GM21825 (cell line): ENCODE results near the gene GPR146.
"Not testable (repeated sequence)": the region's sequence is repeated elsewhere in the genome, so short reads cannot be mapped to it uniquely, and the experiment has no call there.

ENCODE experiments used
- ATAC-seq: cut with Tn5 transposase; IDR thresholded peaks from one replicate; pipeline ENCODE4 v1.9.1; 2021; ENCODE audit warnings: mild to moderate bottlenecking, moderate library complexity; ENCODE audit not compliant: unreplicated experiment

The GPR146 gene

DNA sequence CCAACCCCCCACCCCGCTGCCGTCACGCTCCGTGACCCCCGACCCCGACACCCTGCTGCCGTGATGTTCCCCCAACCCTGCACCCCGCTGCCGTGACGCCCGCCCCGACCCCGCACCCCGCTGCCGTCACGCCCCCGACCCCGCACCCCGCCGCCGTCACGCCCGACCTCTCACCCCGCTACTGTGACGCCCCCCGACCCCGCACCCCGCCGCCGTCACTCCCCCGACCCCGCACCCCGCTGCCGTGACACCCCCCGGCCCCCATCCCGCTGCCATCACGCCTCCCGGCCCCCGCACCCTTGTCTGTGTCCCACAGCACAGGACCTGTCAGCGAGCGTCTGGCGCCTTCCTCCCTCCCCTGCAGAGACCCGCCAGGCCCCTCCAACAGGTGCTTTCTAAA, 29.7 kb downstream of the GPR146 start:
- not testable (repeated sequence) for ATAC-seq

GRCh38 chr7:1074593-1075431, 30.5 kb downstream of the GPR146 start:
- no peak for ATAC-seq

DNA sequence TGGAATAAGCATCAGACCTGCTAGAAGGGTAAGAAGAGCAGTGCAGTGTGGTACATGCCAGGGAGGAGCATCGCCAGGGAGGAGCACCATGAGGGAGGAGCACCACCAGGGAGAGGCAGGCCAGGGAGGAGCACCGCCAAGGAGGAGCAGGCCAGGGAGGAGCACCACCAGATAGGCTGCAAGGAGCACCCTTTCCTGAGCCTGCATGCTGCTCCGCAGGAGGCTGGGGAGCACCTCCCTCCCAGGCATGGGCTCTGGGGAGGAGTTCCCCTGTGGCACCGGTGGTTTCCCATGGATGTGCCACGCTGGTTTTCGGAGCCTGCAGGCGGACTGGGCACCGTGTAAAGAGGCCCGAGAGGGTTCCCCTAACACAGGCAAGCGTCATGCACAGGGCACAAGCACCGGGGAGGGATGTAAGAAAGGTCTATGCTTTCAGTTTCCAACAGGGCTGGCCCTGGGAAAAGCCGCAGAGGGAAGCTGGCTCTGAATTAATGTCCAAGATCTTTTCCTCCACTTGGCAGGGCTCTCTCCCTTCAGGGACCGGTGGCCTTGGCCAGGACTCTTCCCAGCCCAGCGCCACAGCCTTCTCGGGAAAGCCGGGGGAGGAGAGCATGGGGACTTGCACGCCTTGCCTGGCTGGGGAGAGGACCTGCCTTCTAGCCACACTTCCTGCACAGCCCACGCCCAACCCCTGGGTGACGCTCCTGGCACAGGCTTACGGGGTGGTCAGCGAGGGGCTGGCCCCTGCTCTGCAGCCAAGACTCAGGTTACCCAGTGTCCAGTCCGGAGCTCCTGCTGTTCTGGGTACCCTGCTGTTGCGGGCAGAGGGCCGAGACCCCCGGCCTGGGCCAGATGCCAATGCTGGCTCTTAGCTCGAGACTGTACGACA, 32.1 kb downstream of the GPR146 start:
- no peak for ATAC-seq

DNA sequence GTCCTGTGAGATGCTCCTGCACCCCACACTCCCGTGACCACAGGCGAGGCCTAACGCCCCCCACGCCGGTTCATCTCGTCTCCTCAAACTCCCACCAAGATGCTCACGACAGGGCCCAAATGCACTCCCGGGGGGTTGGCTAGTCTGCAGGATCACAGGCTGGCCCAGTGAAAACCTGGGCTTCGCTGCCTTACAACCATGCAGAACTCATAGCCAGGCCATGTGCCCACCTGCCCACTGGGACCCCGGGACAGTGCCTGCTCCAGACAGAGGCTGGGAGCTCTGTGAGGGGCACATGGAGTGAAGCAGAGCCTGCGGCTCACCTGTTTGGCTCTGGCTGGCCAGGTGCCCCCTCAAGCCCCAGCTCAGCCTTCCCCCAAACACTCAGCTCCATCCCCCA, 34.2 kb downstream of the GPR146 start:
- ATAC-seq: no peak

- no peak for ATAC-seq
Observed at GRCh38 chr7:1078985-1079384, 34.6 kb downstream of the GPR146 start.

DNA sequence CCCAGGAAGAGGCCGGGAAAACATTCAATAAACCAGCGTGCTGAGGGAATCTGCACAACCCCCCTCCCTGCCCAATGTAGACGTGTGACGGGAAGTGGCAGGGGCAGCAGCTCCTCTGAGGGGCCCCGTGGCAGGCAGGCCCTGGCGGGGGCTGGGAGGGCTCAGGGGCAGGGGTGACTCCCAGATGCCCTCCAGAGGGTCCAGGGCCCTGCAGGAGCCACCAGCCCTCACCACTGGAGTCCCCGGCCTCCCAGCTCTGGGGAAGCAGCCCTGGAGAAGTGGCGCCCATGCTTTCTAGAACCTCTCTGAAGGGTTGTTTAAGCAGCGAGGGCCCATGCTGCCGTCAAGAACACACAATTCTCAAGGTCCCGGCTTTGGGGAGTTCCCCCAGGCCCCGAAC, 35.2 kb downstream of the GPR146 start:
- ATAC-seq: no peak

GRCh38 chr7:1080252-1080920, 36.0 kb downstream of the GPR146 start:
- ATAC-seq: no peak

DNA sequence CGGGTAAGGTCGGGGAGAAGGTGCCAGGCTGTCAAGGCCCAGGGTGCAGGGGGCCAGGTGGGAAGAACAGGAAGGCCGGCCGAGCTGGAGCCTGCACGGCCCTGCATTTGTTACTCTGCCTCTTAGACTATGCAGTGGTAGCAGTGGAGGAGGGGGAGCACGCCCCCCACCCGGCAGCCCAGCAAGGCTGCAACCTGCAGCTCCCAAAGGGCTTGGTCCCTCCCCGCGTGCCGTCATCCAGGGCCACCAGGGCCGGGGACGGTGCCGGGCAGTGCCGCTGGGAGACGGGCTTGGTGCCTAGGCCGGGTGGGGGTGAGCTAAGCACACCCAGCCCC, 36.5 kb downstream of the GPR146 start:
- ATAC-seq: no peak

GRCh38 chr7:1081336-1081735, 37.0 kb downstream of the GPR146 start:
- no peak for ATAC-seq

GRCh38 chr7:1081931-1082401, 37.6 kb downstream of the GPR146 start:
- ATAC-seq: no peak

- no peak for ATAC-seq
Observed at GRCh38 chr7:1083729-1084657, 39.6 kb downstream of the GPR146 start.

DNA sequence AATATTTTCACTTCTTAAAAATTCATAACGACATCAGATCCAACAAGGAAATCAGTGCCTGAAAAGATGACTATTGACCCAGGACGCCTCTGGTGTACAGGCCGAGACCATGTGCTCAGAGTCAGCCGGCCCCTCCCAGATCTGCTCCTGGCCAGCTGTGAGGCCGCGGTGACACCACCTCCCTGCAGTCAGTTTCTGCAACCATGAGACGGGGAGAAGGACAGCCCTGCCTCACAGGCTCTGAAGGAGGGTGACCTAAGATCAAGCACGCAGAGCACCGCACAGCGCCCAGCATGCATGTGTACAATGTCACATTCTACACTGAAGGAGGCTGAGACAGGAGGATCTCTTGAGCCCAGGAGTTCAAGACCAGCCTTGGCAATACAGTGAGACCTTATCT, 40.9 kb downstream of the GPR146 start:
- no peak for ATAC-seq

DNA sequence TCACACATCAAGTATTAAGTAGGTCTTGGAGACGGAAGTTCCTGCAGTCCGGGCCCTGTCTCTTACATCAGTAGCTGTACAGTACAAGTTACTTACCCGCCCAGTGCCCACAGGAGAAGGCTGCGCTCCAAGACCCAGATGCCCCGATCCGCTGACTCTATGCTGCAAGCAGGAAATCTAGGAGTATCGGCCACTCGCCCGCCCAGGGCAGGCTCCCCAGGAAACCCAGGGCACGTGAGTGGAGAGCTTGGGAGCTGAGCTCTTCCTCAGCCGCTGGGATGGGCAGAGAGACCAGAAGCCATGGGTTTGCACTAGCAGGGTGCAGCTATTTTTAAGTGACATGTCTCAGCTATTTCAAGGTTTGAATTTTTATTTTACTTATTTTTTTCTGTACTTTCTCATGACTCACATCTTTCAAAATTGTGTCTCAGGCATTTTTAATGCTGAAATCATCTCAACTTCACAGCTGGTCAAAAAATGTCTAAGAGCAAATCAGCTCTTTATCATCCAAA, 41.6 kb downstream of the GPR146 start:
- ATAC-seq: no peak

- ATAC-seq: peak; percentile 64
Observed at GRCh38 chr7:1086588-1087464, 42.5 kb downstream of the GPR146 start.

DNA sequence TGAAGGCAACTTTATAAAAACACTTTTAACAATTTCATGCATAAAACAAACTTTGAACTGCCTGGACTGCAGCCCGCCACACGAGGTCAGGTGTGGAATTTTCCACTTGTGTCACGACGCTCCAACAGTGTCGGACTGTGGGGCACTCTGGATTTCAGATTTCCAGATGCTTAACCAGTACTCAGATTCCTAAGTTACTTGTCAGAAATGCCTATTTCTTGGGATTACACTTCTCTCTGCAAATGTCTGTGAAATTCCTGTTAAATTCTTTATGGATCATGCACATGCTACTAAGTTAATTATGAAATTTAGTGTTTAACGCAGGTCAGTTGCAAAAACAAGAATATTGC, 43.1 kb downstream of the GPR146 start:
- no peak for ATAC-seq

DNA sequence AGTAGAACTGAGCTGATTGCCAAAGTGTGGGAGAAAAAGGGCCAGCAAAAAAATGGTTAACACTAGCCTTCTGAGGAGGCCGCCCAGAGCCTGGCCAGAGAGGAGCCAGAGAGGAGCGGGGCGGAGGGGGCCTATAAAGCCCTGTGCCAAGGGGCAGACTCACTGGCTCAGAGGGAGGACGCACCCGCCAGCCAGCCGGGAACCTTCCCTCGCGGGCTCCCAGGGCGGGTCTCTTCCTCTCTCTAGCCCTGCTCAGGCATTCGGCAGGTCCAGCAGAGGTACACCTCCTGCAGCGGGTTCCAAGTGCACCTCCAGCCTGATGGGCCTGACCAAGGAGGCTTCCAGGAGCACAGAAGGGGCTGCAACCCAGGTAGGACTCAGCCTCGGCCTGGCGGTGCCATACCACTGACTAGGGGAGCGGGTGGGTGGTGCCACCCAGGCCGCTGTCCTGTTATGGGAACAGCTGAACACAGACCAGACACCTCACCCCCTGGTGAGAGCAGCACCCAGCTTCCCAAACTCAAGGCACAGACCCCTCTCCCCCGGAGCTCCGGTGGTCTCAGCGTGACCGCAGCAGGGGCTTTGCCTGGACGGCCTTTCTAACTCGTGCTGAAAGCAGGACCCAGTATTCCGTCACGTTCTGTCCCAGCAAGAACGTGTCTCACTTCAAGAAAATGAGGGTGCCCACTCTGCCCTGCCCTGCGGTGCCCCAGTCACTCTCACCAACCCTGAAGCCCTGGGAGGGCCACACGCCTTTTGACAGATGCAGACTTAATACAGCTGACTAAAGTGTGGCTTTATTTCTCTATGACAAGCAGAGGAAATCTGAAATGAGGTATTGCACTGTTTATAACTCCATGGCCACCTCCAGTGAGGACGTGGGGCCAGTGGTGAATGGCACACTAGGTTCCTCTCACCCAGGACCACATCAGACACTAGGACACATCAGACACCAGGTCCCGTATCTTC, 43.9 kb downstream of the GPR146 start, which contains the start of gene GPER1:
Gene GPER1 (plus strand): TSS at position 162 of the 969 bp plus-strand sequence. CDS start 3,616 bp downstream, outside the sequence.
- ATAC-seq: no peak

DNA sequence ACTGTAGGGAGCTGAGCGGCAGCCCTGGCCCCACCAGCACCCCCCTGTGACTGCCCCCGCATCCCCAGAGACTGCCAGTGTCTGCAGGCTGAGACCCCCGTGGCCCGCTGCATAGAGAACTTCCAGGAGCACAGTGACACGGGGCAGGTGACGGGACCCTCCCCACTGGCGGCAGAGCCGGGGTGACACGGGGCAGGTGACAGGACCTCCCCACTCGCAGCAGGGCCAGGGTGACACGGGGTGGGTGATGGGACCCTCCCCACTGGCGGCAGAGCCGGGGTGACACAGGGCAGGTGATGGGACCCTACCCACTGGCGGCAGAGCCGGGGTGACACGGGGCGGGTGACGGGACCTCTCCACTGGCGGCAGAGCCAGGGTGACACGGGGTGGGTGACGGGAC, 45.9 kb downstream of the GPR146 start:
- no peak for ATAC-seq
